ENCODE results near the gene LIMS4.
"Not testable (repeated sequence)": the region's sequence is repeated elsewhere in the genome, so short reads cannot be mapped to it uniquely, and the experiment has no call there.

LIMS4 gene

GRCh38 chr2:110472171-110473058 lies at the start of gene LIMS4:
LIMS4 (minus strand) TSS chr2:110472816; CDS start chr2:110472778, 38 bp downstream.
- in situ Hi-C loops (cut with HindIII; ENCODE audit: low pct_ligation_motif_present, low sequenced_read_pairs); H3K36me3 ChIP-seq (replicated peaks); H3K27ac ChIP-seq; DNase-seq; H3K4me3 ChIP-seq (ENCODE audit: low read depth, low read length); H3K27me3 ChIP-seq (replicated peaks): not testable (repeated sequence)

- H3K27ac ChIP-seq; H3K36me3 ChIP-seq (replicated peaks); H3K27me3 ChIP-seq (replicated peaks); in situ Hi-C loops (cut with HindIII; ENCODE audit: low pct_ligation_motif_present, low sequenced_read_pairs); DNase-seq; H3K4me3 ChIP-seq (ENCODE audit: low read depth, low read length): not testable (repeated sequence)
These were observed 27.2 kb upstream of the LIMS4 start for GRCh38 chr2:110499755-110500377.

- in situ Hi-C loops (cut with HindIII; ENCODE audit: low pct_ligation_motif_present, low sequenced_read_pairs); DNase-seq; H3K27ac ChIP-seq; H3K4me3 ChIP-seq (ENCODE audit: low read depth, low read length); H3K36me3 ChIP-seq (replicated peaks); H3K27me3 ChIP-seq (replicated peaks): not testable (repeated sequence)
These were observed 23.4 kb upstream of the LIMS4 start for GRCh38 chr2:110496027-110496426.

GRCh38 chr2:110494488-110494887 lies 21.9 kb upstream of the LIMS4 start:
- H3K4me3 ChIP-seq (ENCODE audit: low read depth, low read length); in situ Hi-C loops (cut with HindIII; ENCODE audit: low pct_ligation_motif_present, low sequenced_read_pairs); H3K27me3 ChIP-seq (replicated peaks); H3K36me3 ChIP-seq (replicated peaks); H3K27ac ChIP-seq; DNase-seq: not testable (repeated sequence)

GRCh38 chr2:110488991-110489390 lies 16.4 kb upstream of the LIMS4 start:
- H3K27me3 ChIP-seq (replicated peaks); in situ Hi-C loops (cut with HindIII; ENCODE audit: low pct_ligation_motif_present, low sequenced_read_pairs); H3K27ac ChIP-seq; H3K4me3 ChIP-seq (ENCODE audit: low read depth, low read length); H3K36me3 ChIP-seq (replicated peaks); DNase-seq: not testable (repeated sequence)

GRCh38 chr2:110482697-110483096 lies 10.1 kb upstream of the LIMS4 start:
- H3K27me3 ChIP-seq (replicated peaks); H3K4me3 ChIP-seq (ENCODE audit: low read depth, low read length); DNase-seq; H3K27ac ChIP-seq; in situ Hi-C loops (cut with HindIII; ENCODE audit: low pct_ligation_motif_present, low sequenced_read_pairs); H3K36me3 ChIP-seq (replicated peaks): not testable (repeated sequence)

GRCh38 chr2:110481200-110481599 lies 8.6 kb upstream of the LIMS4 start:
- in situ Hi-C loops (cut with HindIII; ENCODE audit: low pct_ligation_motif_present, low sequenced_read_pairs); H3K27me3 ChIP-seq (replicated peaks); H3K27ac ChIP-seq; H3K4me3 ChIP-seq (ENCODE audit: low read depth, low read length); H3K36me3 ChIP-seq (replicated peaks); DNase-seq: not testable (repeated sequence)

GRCh38 chr2:110480084-110480483 lies 7.5 kb upstream of the LIMS4 start:
- in situ Hi-C loops (cut with HindIII; ENCODE audit: low pct_ligation_motif_present, low sequenced_read_pairs); H3K36me3 ChIP-seq (replicated peaks); H3K27me3 ChIP-seq (replicated peaks); DNase-seq; H3K27ac ChIP-seq; H3K4me3 ChIP-seq (ENCODE audit: low read depth, low read length): not testable (repeated sequence)

- H3K27me3 ChIP-seq (replicated peaks); H3K36me3 ChIP-seq (replicated peaks); DNase-seq; H3K27ac ChIP-seq; H3K4me3 ChIP-seq (ENCODE audit: low read depth, low read length); in situ Hi-C loops (cut with HindIII; ENCODE audit: low pct_ligation_motif_present, low sequenced_read_pairs): not testable (repeated sequence)
These were observed 4.8 kb upstream of the LIMS4 start for GRCh38 chr2:110477370-110477769.

- H3K4me3 ChIP-seq (ENCODE audit: low read depth, low read length), result not testable (repeated sequence)
These were observed 4.3 kb upstream of the LIMS4 start for GRCh38 chr2:110476952-110477351.

GRCh38 chr2:110475627-110476359 lies 3.2 kb upstream of the LIMS4 start:
- H3K27me3 ChIP-seq (replicated peaks); H3K4me3 ChIP-seq (ENCODE audit: low read depth, low read length); H3K27ac ChIP-seq; in situ Hi-C loops (cut with HindIII; ENCODE audit: low pct_ligation_motif_present, low sequenced_read_pairs); H3K36me3 ChIP-seq (replicated peaks); DNase-seq: not testable (repeated sequence)

More at GRCh38 chr2:110476952-110477351, 4.3 kb upstream of the LIMS4 start:
- in situ Hi-C loops (cut with HindIII; ENCODE audit: low pct_ligation_motif_present, low sequenced_read_pairs); H3K36me3 ChIP-seq (replicated peaks); H3K27me3 ChIP-seq (replicated peaks); DNase-seq; H3K27ac ChIP-seq: not testable (repeated sequence)

GRCh38 chr2:110474898-110475297 lies 2.3 kb upstream of the LIMS4 start:
- in situ Hi-C loops (cut with HindIII; ENCODE audit: low pct_ligation_motif_present, low sequenced_read_pairs); DNase-seq: not testable (repeated sequence)

GRCh38 chr2:110473059-110473358 lies 393 bp upstream of the LIMS4 start:
- H3K27me3 ChIP-seq (replicated peaks); DNase-seq; in situ Hi-C loops (cut with HindIII; ENCODE audit: low pct_ligation_motif_present, low sequenced_read_pairs); H3K27ac ChIP-seq; H3K36me3 ChIP-seq (replicated peaks); H3K4me3 ChIP-seq (ENCODE audit: low read depth, low read length): not testable (repeated sequence)

More at GRCh38 chr2:110474898-110475297, 2.3 kb upstream of the LIMS4 start:
- H3K36me3 ChIP-seq (replicated peaks); H3K27me3 ChIP-seq (replicated peaks); H3K27ac ChIP-seq; H3K4me3 ChIP-seq (ENCODE audit: low read depth, low read length): not testable (repeated sequence)

GRCh38 chr2:110468921-110469320 lies 3.7 kb downstream of the LIMS4 start:
- DNase-seq; H3K36me3 ChIP-seq (replicated peaks); in situ Hi-C loops (cut with HindIII; ENCODE audit: low pct_ligation_motif_present, low sequenced_read_pairs); H3K27me3 ChIP-seq (replicated peaks); H3K4me3 ChIP-seq (ENCODE audit: low read depth, low read length); H3K27ac ChIP-seq: not testable (repeated sequence)

Data from brain microvascular endothelial cell (primary cell).